ENCODE measurements around the gene RRP9.

- TF ChIP-seq ARNTL (CRISPR knock-in tag; IDR thresholded peaks at IDR 0.05; ENCODE audit: borderline replicate concordance, low read depth): no peak
- TF ChIP-seq POU6F1 (CRISPR knock-in tag; IDR thresholded peaks at IDR 0.05; ENCODE audit: borderline replicate concordance, low read depth): no peak
- TF ChIP-seq TCF4 (CRISPR knock-in tag; IDR thresholded peaks at IDR 0.05; ENCODE audit: borderline replicate concordance): no peak
- no peak for TF ChIP-seq CREB5 (CRISPR knock-in tag; IDR thresholded peaks at IDR 0.05; ENCODE audit: low read depth)
- no peak for TF ChIP-seq RARB (CRISPR knock-in tag; IDR thresholded peaks at IDR 0.05)
- TF ChIP-seq PATZ1 (CRISPR knock-in tag; IDR thresholded peaks at IDR 0.05; ENCODE audit: borderline replicate concordance): no peak
- no peak for TF ChIP-seq ISL1 (CRISPR knock-in tag; IDR thresholded peaks at IDR 0.05)
Measured at GRCh38 chr3:51933471-51934138, 8.1 kb downstream of the RRP9 start.
